A673 (cell line): ENCODE data around the gene CD74.

Source experiments
- EZH2 ChIP-seq: fragments of 200-600 bp; sonication (generic); IDR thresholded peaks from 2 replicates; pipeline ENCODE4 v1.6.1; 2017; ENCODE audit warnings: borderline replicate concordance, low read depth, mild to moderate bottlenecking, mixed read lengths, antibody characterized with exemption, low read length; ENCODE audit not compliant: poor library complexity, severe bottlenecking
- TF ChIP-seq, protein P1 (sequence below): fragments of 300-800, 200-600 bp; sonication (generic); conservative IDR thresholded peaks from 2 replicates; pipeline ENCODE4 v1.5.1; 2017; ENCODE audit warnings: low read depth, mild to moderate bottlenecking, antibody characterized with exemption, low read length, moderate library complexity, mixed read lengths

DNA sequence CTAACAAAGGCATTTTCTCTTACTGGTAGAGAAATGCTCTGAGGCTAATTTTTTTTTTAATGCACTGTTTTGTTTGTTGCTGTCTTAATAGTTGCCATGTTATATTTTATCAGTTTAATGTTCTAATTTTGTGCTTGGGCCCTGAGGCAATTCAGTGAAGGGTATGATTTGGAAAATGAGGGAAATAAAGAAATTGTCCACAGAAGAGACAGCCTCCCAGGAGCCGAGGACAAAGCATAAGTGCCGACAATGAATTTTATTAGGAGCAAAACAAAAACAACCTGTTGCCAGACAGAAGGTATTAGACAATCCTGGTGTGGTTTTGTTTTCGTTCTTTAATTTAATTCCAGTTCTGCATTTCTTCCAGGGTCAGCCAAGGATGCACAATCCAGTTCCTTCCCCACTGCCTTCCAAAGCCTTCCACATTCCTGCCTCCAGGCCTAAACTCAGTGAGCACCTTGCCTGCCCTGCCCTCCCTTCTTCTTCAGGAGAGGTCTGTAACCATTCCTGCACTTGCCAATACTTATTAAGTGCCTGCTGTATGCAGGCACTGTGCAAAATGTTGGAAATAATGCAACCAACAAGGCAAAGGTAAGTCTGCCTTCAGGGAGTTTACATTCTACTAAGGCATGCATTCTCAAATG lies 59.6 kb downstream of the CD74 start:
- TF ChIP-seq, protein P1, sequence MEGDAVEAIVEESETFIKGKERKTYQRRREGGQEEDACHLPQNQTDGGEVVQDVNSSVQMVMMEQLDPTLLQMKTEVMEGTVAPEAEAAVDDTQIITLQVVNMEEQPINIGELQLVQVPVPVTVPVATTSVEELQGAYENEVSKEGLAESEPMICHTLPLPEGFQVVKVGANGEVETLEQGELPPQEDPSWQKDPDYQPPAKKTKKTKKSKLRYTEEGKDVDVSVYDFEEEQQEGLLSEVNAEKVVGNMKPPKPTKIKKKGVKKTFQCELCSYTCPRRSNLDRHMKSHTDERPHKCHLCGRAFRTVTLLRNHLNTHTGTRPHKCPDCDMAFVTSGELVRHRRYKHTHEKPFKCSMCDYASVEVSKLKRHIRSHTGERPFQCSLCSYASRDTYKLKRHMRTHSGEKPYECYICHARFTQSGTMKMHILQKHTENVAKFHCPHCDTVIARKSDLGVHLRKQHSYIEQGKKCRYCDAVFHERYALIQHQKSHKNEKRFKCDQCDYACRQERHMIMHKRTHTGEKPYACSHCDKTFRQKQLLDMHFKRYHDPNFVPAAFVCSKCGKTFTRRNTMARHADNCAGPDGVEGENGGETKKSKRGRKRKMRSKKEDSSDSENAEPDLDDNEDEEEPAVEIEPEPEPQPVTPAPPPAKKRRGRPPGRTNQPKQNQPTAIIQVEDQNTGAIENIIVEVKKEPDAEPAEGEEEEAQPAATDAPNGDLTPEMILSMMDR = no peak
- TF ChIP-seq EZH2 = no peak
